ENCODE measurements around the gene PLXNA2.

Gene PLXNA2

GRCh38 chr1:208243967-208244916 is at the start of gene PLXNA2:
Gene PLXNA2 (minus strand): TSS chr1:208244384. CDS start chr1:208217922, 26,462 bp downstream.
- peak; percentile 63 for DNase-seq (ENCODE audit: low spot score)

- DNase-seq (ENCODE audit: low spot score) = no peak
Observed at GRCh38 chr1:208292908-208293307, 48.7 kb upstream of the PLXNA2 start.

- no peak for DNase-seq (ENCODE audit: low spot score)
Observed at GRCh38 chr1:208291923-208292711, 47.9 kb upstream of the PLXNA2 start.

- no peak for DNase-seq (ENCODE audit: low spot score)
Observed at GRCh38 chr1:208291129-208291528, 46.9 kb upstream of the PLXNA2 start.

GRCh38 chr1:208289716-208290115 is 45.5 kb upstream of the PLXNA2 start:
- no peak for DNase-seq (ENCODE audit: low spot score)

GRCh38 chr1:208288495-208288894 is 44.3 kb upstream of the PLXNA2 start:
- DNase-seq (ENCODE audit: low spot score) = no peak

GRCh38 chr1:208280681-208281450 is 36.7 kb upstream of the PLXNA2 start:
- no peak for DNase-seq (ENCODE audit: low spot score)

- DNase-seq (ENCODE audit: low spot score) = no peak
Observed at GRCh38 chr1:208279826-208280588, 35.8 kb upstream of the PLXNA2 start.

GRCh38 chr1:208278638-208279037 is 34.5 kb upstream of the PLXNA2 start:
- DNase-seq (ENCODE audit: low spot score) = no peak

GRCh38 chr1:208276757-208277435 is 32.7 kb upstream of the PLXNA2 start:
- DNase-seq (ENCODE audit: low spot score) = no peak

GRCh38 chr1:208275083-208275482 is 30.9 kb upstream of the PLXNA2 start:
- no peak for DNase-seq (ENCODE audit: low spot score)

- DNase-seq (ENCODE audit: low spot score) = no peak
Observed at GRCh38 chr1:208273386-208274017, 29.3 kb upstream of the PLXNA2 start.

- no peak for DNase-seq (ENCODE audit: low spot score)
Observed at GRCh38 chr1:208272713-208273112, 28.5 kb upstream of the PLXNA2 start.

GRCh38 chr1:208272311-208272710 is 28.1 kb upstream of the PLXNA2 start:
- no peak for DNase-seq (ENCODE audit: low spot score)

- no peak for DNase-seq (ENCODE audit: low spot score)
Observed at GRCh38 chr1:208271236-208271635, 27.1 kb upstream of the PLXNA2 start.

- DNase-seq (ENCODE audit: low spot score) = no peak
Observed at GRCh38 chr1:208270651-208271141, 26.5 kb upstream of the PLXNA2 start.

GRCh38 chr1:208269338-208269666 is 25.1 kb upstream of the PLXNA2 start:
- no peak for DNase-seq (ENCODE audit: low spot score)

GRCh38 chr1:208268541-208269337 is 24.6 kb upstream of the PLXNA2 start:
- DNase-seq (ENCODE audit: low spot score) = no peak

- DNase-seq (ENCODE audit: low spot score) = no peak
Observed at GRCh38 chr1:208265525-208265924, 21.3 kb upstream of the PLXNA2 start.

- no peak for DNase-seq (ENCODE audit: low spot score)
Observed at GRCh38 chr1:208265122-208265469, 20.9 kb upstream of the PLXNA2 start.

Data from NAMALWA (cell line).